ENCODE data around the gene KRTAP10-1. TPM values are rescaled to one million over a fixed set of nuclear protein-coding genes. Genes with fewer than 3 reads are reported as not detected.

Gene KRTAP10-1
- total RNA-seq, 1 donor: not detected

GRCh38 chr21:44500111-44500510 lies 39.9 kb downstream of the KRTAP10-1 start:
- peaks cover 5% of the 10 kb centered on the region for H3K4me1 ChIP-seq (ENCODE audit: insufficient read depth, low read length)
- H3K9me3 ChIP-seq (ENCODE audit: low read depth, low read length): no peaks in the 10 kb centered on the region
- no peak overlapping the region for H3K4me3 ChIP-seq (ENCODE audit: low read length)
- H3K27me3 ChIP-seq (ENCODE audit: insufficient read depth, low read length): no peaks in the 10 kb centered on the region

- H3K4me3 ChIP-seq (ENCODE audit: low read length): no peak overlapping the region
- no peaks in the 10 kb centered on the region for H3K9me3 ChIP-seq (ENCODE audit: low read depth, low read length)
- H3K4me1 ChIP-seq (ENCODE audit: insufficient read depth, low read length): peaks cover 5% of the 10 kb centered on the region
- no peaks in the 10 kb centered on the region for H3K27me3 ChIP-seq (ENCODE audit: insufficient read depth, low read length)
Observed at GRCh38 chr21:44499631-44500030, 40.4 kb downstream of the KRTAP10-1 start.

GRCh38 chr21:44499211-44499560 lies 40.8 kb downstream of the KRTAP10-1 start:
- Histone ChIP-seq H3K4me3 (ENCODE audit: low read length) (no peak overlapping the region), H3K4me1 (ENCODE audit: insufficient read depth, low read length) (peaks cover 3% of the 10 kb centered on the region), H3K27me3 (ENCODE audit: insufficient read depth, low read length) (no peaks in the 10 kb centered on the region), H3K9me3 (ENCODE audit: low read depth, low read length) (no peaks in the 10 kb centered on the region)

GRCh38 chr21:44498280-44499210 lies 41.5 kb downstream of the KRTAP10-1 start:
- Histone ChIP-seq H3K4me3 (ENCODE audit: low read length) (no peak overlapping the region), H3K9me3 (ENCODE audit: low read depth, low read length) (no peaks in the 10 kb centered on the region), H3K4me1 (ENCODE audit: insufficient read depth, low read length) (no peaks in the 10 kb centered on the region), H3K27me3 (ENCODE audit: insufficient read depth, low read length) (no peaks in the 10 kb centered on the region)

- Histone ChIP-seq H3K4me1 (ENCODE audit: insufficient read depth, low read length) (no peaks in the 10 kb centered on the region), H3K27me3 (ENCODE audit: insufficient read depth, low read length) (no peaks in the 10 kb centered on the region)
Observed at GRCh38 chr21:44497703-44498126, 42.3 kb downstream of the KRTAP10-1 start.

GRCh38 chr21:44496564-44497550 lies 43.1 kb downstream of the KRTAP10-1 start:
- H3K9me3 ChIP-seq (ENCODE audit: low read depth, low read length): peaks cover 4% of the 10 kb centered on the region
- no peak overlapping the region for H3K4me3 ChIP-seq (ENCODE audit: low read length)
- H3K27me3 ChIP-seq (ENCODE audit: insufficient read depth, low read length): no peaks in the 10 kb centered on the region
- no peaks in the 10 kb centered on the region for H3K4me1 ChIP-seq (ENCODE audit: insufficient read depth, low read length)

More at GRCh38 chr21:44497703-44498126, 42.3 kb downstream of the KRTAP10-1 start:
- peaks cover 4% of the 10 kb centered on the region for H3K9me3 ChIP-seq (ENCODE audit: low read depth, low read length)
- no peak overlapping the region for H3K4me3 ChIP-seq (ENCODE audit: low read length)

- no peaks in the 10 kb centered on the region for H3K27me3 ChIP-seq (ENCODE audit: insufficient read depth, low read length)
- no peak overlapping the region for H3K4me3 ChIP-seq (ENCODE audit: low read length)
- peaks cover 4% of the 10 kb centered on the region for H3K9me3 ChIP-seq (ENCODE audit: low read depth, low read length)
- no peaks in the 10 kb centered on the region for H3K4me1 ChIP-seq (ENCODE audit: insufficient read depth, low read length)
Observed at GRCh38 chr21:44495611-44496563, 44.1 kb downstream of the KRTAP10-1 start.

GRCh38 chr21:44494956-44495355 lies 45.0 kb downstream of the KRTAP10-1 start:
- peaks cover 4% of the 10 kb centered on the region for H3K9me3 ChIP-seq (ENCODE audit: low read depth, low read length)
- H3K27me3 ChIP-seq (ENCODE audit: insufficient read depth, low read length): no peaks in the 10 kb centered on the region
- no peak overlapping the region for H3K4me3 ChIP-seq (ENCODE audit: low read length)
- no peaks in the 10 kb centered on the region for H3K4me1 ChIP-seq (ENCODE audit: insufficient read depth, low read length)

- H3K27me3 ChIP-seq (ENCODE audit: insufficient read depth, low read length): no peaks in the 10 kb centered on the region
- no peak overlapping the region for H3K4me3 ChIP-seq (ENCODE audit: low read length)
- no peaks in the 10 kb centered on the region for H3K4me1 ChIP-seq (ENCODE audit: insufficient read depth, low read length)
- peaks cover 4% of the 10 kb centered on the region for H3K9me3 ChIP-seq (ENCODE audit: low read depth, low read length)
Observed at GRCh38 chr21:44494418-44494817, 45.6 kb downstream of the KRTAP10-1 start.

GRCh38 chr21:44492567-44493385 lies 47.2 kb downstream of the KRTAP10-1 start:
- Histone ChIP-seq H3K4me1 (ENCODE audit: insufficient read depth, low read length) (no peaks in the 10 kb centered on the region), H3K27me3 (ENCODE audit: insufficient read depth, low read length) (no peaks in the 10 kb centered on the region), H3K9me3 (ENCODE audit: low read depth, low read length) (peaks cover 4% of the 10 kb centered on the region), H3K4me3 (ENCODE audit: low read length) (no peak overlapping the region)

- Histone ChIP-seq H3K27me3 (ENCODE audit: insufficient read depth, low read length) (no peaks in the 10 kb centered on the region), H3K9me3 (ENCODE audit: low read depth, low read length) (peaks cover 4% of the 10 kb centered on the region), H3K4me1 (ENCODE audit: insufficient read depth, low read length) (no peaks in the 10 kb centered on the region), H3K4me3 (ENCODE audit: low read length) (no peak overlapping the region)
Observed at GRCh38 chr21:44490816-44491215, 49.2 kb downstream of the KRTAP10-1 start.

GRCh38 chr21:44490405-44490804 lies 49.6 kb downstream of the KRTAP10-1 start:
- no peaks in the 10 kb centered on the region for H3K27me3 ChIP-seq (ENCODE audit: insufficient read depth, low read length)
- no peaks in the 10 kb centered on the region for H3K4me1 ChIP-seq (ENCODE audit: insufficient read depth, low read length)
- peaks cover 4% of the 10 kb centered on the region for H3K9me3 ChIP-seq (ENCODE audit: low read depth, low read length)
- no peak overlapping the region for H3K4me3 ChIP-seq (ENCODE audit: low read length)

- Histone ChIP-seq H3K4me3 (ENCODE audit: low read length) (no peak overlapping the region), H3K4me1 (ENCODE audit: insufficient read depth, low read length) (no peaks in the 10 kb centered on the region), H3K27me3 (ENCODE audit: insufficient read depth, low read length) (no peaks in the 10 kb centered on the region), H3K9me3 (ENCODE audit: low read depth, low read length) (peaks cover 4% of the 10 kb centered on the region)
Observed at GRCh38 chr21:44489962-44490361, 50.0 kb downstream of the KRTAP10-1 start.
